Stimulated activated CD8-positive, alpha-beta memory T cell treated with anti-CD3 and anti-CD28 coated beads, Interleukin-15, amount 100 ng/mL, for 4 hours (primary cell): Measurements from ENCODE around the gene PTTG2.

ENCODE experiments used
- DNase-seq, 2 donors: peaks; one replicate each; pipeline ENCODE4 v3.0.0-alpha.2; 2020; ENCODE audit warnings: low read depth in 2 of 2

PTTG2 gene

GRCh38 chr4:38008571-38009021, 48.4 kb downstream of the PTTG2 start:
- no peak for DNase-seq

DNA sequence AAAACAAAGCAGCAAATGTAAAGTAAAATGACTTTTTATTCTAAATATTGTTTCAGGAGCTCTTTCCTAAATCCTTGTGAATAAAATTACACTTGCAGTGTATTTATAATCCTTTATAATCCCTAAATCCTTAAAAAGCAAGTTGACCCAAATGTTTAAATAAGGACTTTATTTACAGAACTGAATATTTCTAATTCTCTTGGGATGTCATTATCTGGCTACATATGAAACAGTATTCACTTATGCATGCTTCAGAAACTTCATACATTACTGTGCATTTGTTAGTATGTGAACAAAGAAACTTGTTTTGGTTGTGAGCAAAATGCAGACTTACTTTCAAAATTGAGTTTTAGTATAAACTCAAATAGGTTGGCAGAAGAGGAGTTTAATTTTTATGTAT, 49.2 kb downstream of the PTTG2 start:
- no peak for DNase-seq

- DNase-seq, result no peak
These were observed 49.8 kb downstream of the PTTG2 start for GRCh38 chr4:38009949-38010348.
